ENCODE results near the gene RNF44.

DNA sequence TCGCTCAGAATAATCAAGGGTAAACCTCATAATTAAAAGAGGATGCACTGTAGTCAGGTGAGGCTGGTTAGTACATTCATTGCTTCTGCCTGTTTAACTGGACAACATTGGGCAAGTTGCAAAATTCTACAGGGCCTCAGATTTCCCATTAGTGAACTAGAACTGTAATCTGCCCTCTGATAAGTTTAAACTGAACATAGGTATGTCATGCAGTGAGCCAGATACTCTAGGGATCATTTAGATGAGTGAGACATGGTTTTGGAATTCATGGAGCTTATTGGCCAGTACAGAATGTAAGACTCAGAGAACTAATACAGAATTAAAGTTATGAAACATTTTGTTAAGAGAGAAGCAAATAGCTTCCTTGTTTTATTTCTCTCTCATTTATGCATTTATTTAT lies 35.9 kb downstream of the RNF44 start:
- TF ChIP-seq EZH2phosphoT487 (IDR thresholded peaks at IDR 0.05) (no peak), CTCF (IDR thresholded peaks at IDR 0.05) (no peak)

Measured in neural progenitor cell (in vitro differentiated cells).